Measurements from ENCODE around the gene CMTM7.

GRCh38 chr3:32500880-32501782 lies 109.5 kb downstream of the CMTM7 start:
- TF ChIP-seq CTCF (IDR thresholded peaks at IDR 0.05): no peak
- no peak for TF ChIP-seq POLR2A (IDR thresholded peaks at IDR 0.05)

Data from thyroid gland (tissue), 4 donors.